Measurements from ENCODE around the gene BRAT1.

Gene BRAT1

DNA sequence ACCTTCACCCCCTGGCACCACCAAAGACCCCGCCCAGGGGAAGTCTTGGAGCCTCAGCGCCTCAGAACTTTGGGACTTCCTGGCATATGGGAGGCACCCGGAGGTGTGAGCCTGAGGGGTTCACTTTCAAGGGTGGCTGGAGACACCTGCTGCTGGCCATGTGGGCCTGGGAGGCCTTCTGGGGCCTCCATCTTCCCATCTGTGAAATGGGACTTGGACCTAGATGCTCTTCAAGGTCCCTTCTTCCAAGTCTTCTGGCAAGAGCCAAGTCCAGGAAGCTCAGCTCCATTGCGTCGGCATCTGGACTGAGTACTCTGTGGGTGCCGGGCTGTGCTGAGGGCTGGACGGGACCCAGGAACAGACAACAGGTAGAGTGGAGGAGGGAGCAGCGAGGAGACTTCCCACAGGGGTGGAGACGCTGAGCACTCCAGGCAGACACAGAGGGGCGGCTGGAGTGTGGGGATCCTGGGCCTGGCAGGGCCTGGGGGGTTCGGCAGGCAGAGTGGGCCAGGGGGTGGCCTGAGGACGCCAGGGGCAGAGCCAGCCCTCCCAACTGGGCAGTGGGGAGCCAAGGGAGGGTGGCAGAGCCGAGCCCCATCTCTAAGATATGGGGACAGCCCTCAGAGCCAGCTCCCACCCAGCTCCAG lies 45.1 kb downstream of the BRAT1 start:
- DNase-seq, result no peak

DNA sequence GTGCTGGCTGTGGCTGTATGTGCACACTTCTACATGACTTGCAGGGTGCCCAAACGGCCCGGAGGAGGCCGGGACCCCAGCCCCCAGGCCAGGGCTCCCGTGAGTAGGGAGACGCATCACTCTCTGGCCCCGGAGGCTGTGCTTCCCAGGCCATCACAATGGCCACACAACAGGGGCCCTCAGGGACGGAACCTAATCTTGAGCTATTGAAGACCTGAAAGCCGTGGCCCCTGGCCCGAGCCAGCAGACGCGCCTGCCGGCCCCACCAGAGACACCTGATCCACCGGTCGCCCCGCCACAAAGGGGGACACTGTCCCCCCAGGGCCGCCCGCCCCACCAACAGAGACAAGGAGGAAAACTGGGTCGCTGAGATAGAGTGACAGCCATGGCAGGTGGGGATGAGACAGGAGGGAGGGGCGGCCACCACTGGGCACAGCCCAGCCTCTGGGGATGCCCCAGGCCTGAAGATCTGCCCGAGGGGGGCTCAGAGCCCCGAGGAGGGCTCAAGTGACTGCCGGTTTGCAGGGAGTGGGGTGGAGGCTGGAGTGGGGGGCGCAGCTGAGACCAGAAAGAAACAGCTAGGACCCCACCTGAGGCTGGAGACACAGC lies 45.9 kb downstream of the BRAT1 start:
- DNase-seq, result no peak

DNA sequence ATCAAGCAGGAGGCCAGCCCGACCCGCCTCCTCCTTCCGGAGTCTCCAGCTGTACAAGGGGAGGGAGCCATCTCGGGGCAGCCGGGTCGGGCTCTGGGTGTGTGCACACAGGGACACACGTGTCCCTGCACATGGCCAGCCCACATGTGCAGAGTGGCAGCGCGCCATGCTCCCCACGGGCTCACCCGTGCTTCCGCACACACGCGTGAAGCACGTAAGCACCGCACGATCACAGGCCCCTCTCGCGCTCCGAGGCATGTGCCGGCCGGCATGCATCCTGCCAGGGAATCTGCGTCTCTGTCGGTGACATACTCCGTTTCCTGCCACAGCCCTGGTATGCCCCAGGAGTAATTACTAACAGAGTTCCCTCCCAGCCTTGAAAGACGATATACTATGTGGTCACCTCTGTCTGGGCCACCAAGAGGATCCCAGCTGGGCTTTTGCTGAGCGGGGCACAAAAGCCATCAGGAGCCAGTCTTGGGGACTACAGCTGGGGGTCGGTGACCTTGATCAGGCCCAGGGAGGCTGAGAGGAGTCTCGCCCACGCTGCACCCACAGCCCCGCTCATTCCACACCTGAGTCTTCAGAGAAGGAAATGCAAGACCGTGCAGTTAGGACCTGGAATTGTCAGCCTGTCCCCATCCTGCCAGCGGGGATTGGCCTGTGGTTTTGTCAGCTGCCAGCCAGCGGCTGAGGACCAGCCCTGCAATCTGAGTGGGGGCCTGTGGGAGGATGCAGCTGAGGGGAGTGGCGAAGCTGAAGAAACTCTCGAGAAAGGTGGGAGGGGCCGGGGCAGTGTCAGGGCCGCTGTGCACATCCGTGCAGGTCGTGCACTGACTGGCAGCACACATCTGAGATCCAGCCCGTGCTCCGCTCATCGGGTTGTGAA lies 46.8 kb downstream of the BRAT1 start:
- DNase-seq, result no peak

DNA sequence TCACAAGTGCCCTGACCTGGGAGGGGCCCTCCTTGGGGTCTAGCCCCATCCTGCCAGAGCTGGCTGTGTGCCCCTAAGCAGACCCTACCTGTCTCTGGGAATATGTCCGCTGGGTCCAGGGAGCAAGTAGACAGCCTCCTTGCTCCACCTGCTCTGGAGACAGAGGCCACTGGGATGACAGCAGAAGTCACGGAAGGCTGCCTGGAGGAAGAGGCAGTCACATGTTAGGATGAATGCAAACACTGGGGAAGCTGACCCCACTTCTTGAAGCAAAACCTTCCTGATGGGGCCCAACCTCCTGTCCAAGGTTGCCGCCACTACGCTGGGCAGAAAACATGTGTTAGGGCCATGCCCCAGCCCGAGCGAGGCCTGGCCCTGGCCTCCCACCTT lies 47.4 kb downstream of the BRAT1 start:
- no peak for DNase-seq

DNA sequence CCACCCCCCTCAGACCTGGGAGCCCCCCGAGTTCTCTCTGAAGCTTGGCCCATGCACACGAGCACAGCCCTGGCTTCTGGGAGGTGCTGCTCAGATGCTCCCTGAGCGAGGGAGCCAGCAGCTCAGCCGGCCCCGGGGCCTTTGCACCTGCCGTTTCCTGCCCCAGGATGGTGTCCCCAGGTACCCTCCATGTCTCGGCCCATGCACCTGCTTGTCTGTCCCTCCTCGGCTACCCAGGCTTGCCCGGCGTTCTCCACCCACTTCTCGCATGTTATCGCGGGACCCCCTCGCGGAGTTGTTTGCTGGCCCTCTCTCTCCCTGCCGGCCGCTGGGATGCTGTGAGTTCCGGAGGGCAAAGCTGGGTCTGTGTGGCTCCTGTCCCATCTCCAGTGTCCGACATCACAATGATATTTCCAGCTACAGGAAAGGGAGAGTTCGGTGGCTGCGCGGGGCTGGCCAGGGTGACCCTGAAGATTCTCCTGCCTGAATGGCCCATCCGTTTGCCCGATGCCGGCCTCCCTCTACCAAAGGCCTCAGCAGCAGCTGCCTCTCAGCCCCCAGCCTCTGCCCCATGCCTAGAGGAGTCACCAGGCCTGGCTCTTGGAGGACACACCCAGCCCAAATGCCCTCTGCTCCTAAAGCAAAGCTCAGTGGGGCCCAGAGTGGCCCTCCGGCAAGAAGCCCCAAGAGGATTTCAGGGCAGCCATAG lies 48.0 kb downstream of the BRAT1 start:
- DNase-seq, result no peak

DNA sequence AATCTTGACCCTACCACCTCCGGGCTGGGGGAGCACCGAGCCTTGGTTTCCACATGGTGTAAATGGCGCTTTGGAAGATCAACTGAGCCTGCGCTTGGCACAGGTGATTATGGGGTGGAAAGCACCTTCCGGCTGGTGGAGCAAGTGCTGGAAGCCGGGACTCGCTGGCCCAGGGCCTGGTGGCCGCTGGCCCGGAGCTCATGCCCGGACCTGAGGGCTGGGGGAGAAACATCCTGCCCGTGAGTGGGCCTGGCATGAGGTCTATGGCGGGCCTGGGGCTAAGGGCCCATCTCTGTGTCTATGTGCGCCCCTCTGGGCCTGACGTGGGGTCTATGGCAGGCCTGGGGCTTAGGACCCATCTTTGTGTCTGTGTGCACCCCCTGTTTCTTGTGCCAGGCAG lies 49.9 kb downstream of the BRAT1 start:
- DNase-seq, result no peak

DNA sequence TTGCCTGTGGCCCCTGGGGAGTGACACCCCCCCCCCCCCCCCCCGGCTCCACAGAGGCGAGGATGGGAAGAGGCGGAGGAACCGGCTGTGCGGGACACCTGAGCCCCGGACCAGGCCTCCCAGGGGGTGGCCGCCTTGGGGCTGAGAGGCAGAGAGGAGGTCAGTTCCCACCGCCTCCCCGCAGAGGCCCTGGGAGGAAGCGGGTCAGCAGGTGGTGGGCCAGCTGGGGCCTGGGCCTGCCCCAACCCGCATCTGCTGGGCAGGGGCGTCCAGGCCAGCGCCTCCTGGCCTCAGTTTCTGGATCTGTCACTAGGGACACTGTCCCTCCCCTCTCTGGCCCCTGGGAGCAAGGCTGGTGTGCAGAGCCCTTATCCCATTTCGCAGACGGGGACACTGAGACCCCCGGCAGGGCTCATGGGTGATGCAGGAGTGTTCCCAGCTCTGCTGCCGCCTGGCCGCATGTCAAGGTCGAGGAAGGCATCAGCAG lies 50.4 kb downstream of the BRAT1 start:
- DNase-seq, result no peak

DNA sequence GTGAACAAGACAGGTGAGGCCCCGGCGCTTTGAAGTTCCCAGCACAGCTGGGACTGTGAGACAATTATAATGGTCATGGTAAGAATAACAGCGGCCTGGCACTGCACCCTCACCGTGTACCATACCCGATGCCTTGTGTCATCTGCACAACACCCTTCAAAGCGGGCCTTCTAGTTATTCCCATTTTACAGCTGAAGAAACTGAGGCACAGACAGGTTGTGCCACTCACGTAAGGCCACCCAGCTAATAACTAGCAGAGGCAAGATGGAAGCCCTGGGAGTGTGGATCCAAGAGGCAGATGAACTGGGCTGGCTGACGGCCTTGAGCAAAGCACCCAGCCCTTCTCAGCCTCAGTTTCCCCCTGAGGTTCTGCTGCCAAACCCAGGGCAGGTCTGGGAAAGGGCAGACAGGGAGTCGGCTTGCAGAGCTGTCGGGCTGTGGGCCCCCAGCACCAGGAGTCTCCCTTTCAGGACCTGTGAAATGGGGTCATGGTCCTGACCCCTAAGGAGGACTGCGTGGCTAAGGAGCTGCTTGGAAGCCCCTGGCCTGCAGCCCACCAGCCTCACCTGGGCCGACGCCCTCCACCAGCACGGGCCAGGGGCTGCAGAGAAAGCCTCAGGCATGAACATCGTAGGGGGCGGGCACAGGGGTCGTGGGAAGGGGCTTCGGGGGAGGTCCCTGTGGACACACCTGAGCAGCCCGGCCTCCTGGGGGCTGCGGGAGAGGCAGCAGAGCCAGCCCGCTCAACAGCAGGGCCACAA lies 51.0 kb downstream of the BRAT1 start:
- DNase-seq, result no peak

DNA sequence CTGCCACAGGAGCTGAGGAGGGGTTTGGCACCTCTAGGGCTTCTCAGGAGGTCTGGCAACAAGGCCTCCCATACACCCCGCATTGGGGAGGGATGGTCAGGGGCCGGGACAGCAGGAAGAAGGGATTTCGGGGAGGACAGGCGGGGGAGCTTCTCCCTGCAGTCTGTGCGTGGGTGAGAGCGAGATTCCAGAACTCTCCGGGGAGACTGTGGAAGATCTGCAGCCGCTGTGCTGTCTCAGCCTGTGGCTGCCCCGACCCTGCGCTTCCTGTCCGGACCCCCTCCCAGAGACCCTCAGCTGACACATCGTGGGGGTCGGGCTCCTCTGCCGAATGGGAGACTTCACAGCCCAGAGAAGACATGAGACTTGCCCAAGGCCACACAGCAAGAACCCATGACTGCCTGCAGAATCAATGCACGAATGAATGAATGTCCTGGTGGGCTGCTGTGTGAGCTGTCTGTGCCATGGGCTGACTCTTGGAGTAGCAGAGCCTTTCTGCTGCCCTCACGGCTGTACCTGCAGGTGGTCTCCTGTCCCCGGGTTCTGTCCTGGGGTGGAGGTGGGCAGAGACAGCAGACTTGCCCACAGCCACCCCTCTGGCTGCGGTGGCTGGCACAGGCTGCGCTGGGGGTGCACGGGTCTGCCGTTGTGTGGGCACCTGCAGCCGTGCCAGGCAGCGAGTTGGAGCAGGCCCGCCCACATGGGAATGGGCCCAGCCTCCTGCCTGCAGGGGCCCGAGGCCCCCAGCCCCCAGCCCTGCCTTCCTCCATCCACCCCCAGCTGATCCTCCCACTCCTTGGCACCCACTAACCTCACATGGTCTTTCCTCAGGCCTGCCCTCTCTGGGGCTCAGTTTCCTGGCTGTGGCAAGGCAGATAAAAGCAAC lies 52.0 kb downstream of the BRAT1 start:
- DNase-seq, result no peak

DNA sequence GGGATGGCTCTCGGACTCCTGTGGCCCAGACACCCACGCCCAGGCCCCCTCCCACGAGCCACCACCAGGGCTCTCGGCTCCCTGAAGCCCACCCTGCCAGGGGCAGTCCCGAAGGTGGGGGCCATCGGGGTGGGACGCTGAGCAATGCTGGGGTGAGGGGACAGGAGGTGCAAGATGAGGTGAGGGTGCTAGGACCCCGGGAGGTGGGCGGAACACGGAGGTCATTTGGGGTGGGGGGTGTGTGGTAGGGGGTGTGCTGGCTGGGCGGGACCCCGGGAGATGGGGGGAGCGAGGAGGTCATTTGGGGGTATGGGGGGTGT lies 52.7 kb downstream of the BRAT1 start:
- DNase-seq, result no peak

DNA sequence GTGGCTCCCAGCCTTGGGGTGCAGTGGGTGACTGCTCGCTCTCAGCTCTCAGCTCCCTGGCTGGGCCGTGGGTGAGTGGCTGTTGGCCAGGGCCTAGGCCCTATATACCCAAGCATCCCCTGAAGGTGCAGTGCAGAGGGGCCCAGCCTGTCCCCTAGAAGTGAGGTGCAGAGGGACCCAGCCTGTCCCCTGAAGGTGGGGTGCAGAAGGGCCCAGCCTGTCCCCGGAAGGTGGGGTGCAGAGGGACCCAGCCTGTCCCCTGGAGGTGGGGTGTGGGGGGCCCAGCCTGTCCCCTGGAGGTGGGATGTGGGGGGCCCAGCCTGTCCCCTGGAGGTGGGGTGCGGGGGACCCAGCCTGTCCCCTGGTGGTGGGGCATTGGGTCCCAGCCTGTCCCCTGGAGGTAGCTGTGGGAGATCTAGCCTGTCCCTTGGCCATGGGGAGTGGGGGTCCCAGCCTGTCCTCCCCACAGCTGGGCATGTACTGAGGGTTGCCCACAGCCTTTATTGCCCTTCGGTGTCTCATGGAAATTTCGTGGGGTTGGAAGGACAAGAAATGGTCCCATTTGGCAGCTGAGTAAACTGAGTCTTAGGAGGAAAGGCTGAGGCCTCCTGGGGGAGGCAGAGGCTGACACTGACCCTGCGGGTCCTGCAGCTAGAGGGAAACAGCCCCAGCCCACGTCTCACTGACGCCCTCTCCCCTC lies 53.2 kb downstream of the BRAT1 start:
- no peak for DNase-seq

DNA sequence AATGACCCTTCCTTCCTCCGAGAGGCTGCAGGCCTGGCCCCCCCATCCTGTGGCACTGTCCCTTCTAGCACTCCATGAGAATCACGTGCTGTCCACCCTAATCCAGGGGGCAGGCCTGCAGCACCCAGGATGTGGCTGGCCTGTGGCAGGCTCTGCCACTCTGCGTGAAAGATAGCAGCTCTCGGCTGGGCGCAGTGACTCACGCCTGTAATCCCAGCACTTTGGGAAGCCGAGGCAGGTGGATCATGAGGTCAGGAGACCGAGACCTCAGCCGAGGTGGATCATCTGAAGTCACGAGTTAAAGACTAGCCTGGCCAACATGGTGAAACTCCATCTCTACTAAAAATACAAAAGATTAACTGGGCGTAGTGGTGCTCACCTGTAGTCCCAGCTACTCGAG lies 54.6 kb downstream of the BRAT1 start:
- no peak for DNase-seq

DNA sequence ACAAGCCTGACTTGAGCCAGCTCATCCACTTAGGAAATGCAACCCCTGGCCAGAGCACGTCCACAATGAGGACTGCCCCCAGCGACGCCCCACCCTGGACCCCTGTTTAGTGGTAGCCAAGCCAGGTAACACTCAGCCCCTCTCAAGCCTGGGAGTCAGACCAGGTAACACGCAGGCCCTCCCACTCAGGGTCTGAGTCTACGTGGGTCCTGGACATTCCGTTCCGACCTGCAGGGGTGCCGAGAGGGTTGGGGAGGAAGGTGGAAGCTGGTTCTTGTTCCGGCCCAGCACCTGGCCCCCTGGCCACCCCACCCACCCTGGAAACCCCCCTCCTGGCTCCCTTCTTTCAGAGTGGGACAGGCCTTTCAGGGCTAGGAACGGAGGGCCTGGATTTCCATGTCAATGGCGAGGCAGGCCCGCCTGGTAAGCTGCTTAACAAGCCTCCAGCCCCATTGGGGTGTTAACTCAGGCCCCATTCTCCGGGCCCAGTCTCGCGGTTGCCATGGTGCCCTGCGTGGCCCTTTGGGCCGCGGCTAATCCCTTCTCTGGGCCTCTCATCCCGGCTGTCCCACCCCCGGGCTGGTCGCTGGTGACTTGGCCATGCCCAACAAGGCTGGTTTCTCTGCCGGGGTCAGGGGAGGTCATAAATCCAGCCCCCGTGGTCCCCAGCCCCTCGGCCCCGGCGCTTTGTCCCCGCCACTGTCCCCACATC lies 55.4 kb downstream of the BRAT1 start:
- no peak for DNase-seq

DNA sequence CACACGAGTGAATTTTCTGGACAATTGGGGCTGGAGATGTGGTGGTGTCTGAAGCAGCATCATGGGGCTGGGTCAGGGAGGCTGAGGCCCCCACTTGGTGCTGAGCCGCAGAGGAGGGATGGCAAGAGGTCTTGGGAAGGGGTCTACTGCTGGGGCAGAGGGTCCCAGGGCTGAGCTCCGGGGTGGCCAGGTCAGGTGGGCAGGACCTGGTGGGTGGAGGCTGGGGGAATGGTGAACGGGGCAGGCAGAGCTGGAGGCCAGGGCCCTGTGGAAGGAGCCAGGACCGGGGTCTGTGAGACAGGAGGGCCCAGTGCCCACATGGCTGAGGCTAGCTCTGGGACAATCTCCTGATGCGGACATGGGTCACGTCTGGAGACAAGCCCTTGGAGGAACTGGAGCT lies 56.1 kb downstream of the BRAT1 start:
- DNase-seq, result no peak

DNA sequence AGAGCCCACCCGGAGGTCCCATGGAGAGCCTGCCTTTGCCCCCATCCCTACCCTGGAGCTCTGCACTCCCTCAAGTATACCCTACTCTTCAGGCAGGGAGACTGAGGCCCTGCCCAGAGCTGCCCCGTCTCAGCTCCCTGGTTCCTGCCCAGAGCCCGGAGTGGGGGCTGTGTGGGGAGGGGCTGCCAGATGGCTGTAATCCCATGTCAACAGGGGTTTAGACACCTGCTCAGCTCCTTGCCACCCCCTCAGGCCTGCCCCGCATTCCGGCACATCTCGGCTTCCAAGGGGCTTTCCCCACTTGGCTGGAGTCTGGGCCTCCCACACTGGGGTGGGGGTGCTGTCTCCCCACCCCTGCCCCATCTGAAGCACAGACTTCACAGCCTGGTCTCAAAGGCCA lies 56.6 kb downstream of the BRAT1 start:
- no peak for DNase-seq

DNA sequence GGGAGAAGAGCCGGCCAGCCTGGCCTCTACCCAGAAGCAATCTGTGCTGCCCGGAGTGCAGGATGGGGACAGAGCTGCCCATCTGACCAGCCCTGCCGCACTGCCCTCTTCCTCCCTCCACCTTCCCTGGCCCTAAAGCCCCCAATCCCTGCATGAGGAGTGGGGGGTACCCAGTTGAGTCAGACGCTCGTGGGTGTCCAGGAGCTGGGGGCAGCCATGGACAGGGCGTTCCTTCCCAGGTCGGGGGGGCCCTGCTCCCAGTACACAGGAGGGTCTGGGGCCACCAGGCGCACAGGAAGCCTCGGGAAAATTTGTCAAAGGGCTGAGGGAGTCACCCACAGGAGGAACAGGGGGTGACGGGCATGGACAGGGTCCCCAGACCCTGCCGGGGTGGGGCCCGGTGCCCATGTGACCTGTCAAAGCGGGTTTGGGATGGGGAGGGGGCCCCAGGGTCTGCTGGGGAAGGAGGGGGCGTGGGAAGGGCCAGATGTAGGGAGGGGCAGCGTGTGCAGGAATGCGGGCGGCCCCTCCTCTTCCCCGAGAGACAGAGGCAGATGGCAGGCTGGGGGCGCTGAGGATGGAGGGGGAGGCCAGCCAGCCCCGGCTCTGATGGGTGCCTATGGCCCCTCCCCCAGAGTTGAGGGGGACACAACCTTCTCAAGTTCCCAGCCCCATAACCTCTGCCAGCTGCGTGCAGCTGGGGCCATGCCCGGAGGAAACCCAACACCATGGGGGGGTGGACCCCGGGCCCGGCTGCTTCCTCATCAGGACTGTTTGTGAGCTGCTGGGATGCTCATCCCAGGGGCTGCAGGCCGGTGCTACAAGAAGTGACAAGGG lies 57.6 kb downstream of the BRAT1 start:
- no peak for DNase-seq

DNA sequence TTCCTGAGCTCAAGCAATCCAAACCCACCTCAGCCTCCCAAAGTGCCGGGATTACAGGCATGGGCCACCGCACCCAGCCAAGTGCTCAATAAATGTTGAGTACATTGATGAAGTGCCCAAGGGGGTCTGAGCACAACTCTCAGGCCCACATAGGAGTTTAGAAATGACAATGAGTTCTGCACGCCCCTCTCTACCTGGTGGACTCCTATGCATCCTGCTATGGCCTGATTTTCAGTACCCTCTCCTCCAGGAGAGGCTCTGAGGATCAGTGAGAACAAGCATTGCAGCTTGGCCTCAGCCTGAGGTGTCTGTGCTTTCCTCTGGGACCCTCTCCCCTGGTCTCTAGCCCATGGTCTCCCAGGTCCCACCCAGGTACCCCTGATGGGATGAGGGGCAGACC lies 58.3 kb downstream of the BRAT1 start:
- DNase-seq, result no peak

DNA sequence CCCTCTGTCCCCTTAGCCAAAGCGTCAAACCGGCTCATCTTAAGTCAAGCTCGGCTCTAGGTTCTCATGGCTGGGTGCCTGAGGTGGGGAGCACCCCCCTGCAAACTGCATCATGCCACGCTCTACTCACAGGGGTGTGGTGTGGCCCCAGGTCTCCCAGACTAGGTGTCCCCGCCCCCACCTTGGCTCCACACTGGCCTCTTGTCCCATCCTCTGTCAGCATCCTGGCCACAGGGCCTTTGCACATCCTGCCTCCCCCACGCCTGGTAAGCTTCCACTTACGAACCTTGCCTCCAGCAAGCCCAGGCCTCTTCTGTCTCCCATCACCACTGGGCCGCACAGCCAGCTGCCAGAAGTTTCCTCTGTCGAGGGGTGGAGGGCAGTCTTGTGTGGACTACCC lies 58.9 kb downstream of the BRAT1 start:
- DNase-seq, result no peak

Data from hippocampal formation (tissue), 2 donors.